GM21423 (cell line): Measurements from ENCODE around the gene ST3GAL6.

ENCODE experiments used
- ATAC-seq: cut with Tn5 transposase; IDR thresholded peaks from one replicate; pipeline ENCODE4 v1.9.1; 2021; ENCODE audit warnings: mild to moderate bottlenecking, moderate library complexity; ENCODE audit not compliant: unreplicated experiment

Gene ST3GAL6

DNA sequence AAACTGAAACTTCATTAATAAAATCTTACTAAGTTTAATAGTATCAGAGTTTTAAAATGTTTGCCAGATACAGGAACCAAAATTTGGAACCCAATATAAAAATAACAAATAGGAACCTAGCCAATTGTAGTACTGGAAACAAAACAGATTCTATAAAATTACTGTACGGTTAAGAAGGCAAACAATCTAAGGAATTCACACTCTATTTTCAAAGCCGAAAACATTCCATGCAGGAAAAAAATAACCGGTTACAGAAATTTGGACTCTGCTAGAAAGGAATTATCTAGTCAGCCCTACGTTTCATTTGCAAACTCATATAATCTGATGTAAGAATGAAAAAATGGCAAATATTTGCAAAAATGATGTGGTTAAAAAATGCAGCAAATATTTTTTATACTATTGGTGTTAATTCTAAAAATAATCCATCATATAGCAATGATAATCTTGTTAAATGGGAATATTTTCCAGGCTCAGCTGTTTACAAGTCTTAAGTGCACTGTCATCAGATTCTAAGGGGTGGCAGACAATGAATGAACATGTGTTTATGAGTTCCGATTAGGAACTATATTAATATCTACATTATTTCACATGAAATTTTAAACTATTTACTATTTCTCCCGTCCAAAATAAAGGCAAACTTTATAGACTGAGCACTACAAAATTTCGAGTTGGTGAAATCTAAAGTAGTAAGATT lies 80.3 kb downstream of the ST3GAL6 start:
- ATAC-seq: no peak
